ENCODE measurements around the gene ZP4.

ZP4 gene, protein sequence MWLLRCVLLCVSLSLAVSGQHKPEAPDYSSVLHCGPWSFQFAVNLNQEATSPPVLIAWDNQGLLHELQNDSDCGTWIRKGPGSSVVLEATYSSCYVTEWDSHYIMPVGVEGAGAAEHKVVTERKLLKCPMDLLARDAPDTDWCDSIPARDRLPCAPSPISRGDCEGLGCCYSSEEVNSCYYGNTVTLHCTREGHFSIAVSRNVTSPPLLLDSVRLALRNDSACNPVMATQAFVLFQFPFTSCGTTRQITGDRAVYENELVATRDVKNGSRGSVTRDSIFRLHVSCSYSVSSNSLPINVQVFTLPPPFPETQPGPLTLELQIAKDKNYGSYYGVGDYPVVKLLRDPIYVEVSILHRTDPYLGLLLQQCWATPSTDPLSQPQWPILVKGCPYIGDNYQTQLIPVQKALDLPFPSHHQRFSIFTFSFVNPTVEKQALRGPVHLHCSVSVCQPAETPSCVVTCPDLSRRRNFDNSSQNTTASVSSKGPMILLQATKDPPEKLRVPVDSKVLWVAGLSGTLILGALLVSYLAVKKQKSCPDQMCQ

DNA sequence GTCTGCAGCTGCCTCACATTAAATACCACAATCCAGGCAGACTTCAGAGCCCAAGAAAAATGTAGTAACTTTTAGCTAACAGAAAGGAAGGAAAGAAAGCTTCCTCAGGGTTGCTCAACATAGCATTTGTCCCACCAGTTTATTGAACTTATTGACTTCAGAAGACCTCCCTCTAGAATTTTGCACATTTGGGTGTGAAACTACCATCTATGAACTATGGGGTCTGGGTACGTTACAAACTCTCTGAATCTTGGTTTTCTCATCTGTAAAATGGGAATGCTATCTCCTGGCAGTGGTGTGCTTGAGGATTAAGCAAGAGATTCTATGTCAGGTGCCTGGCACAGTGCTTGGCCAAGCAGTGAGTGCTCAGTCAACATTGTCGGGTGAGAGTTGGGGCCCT is at the start of gene ZP4:
ZP4 (minus strand) TSS at position 101 of the 400 bp plus-strand sequence. CDS start 287 bp downstream, outside the sequence.
- DNase-seq: no peak

DNA sequence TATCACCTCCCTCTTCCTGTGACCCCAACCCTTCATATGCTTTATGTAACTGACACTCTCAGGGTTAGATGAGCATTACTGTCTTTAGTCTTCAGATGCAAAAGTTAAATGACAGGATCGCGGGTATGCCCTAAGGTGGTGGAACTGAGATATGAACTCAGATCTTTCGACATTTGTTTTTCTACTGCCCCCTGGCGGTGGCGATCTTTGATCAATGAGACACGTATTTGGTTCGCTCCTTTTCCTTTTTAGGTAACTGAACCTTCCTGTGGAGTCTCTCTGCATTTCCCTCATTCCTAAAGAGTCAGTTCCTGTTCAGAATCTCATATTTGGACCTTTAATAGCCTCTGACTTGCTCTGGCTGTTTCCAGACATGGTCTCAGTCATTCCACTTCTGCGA is 47.8 kb upstream of the ZP4 start:
- DNase-seq: no peak

DNA sequence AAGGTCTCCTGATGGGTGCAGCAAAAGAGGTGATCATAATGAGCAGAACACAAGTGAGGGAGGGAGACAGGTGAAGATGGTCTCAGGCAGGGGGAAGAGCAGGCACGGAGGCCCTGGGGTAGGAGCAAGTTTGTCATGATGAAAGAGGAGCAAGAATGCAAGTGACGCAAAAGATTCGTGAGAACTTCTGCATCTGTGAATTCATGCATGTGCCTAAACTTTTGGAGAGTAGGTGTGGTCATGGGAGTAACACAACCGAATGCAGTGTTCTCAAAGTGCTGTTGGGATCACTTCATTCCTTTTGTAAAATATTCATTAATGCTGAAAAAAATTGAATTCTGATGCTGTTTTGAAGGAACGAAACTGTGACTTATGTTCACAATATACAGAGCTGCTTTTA is 47.3 kb upstream of the ZP4 start:
- no peak for DNase-seq

DNA sequence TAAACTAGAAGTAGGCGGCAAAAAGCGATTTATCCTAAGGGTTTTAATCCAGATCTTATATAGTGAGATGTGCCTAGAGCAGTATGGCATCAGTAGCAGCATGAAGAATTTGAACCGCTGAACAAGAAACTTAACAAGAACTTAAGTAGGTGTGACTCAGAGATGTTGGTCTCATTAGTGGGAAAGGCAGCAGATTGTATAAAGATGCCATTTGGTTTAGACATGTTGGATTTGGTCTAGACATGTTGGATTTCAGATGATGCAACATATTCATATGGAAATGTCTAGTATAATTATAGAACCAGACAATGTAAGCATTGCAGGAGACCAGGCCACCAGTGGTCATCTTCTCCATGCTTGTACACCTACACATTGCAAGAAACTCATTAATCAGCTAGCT is 42.1 kb upstream of the ZP4 start:
- no peak for DNase-seq

DNA sequence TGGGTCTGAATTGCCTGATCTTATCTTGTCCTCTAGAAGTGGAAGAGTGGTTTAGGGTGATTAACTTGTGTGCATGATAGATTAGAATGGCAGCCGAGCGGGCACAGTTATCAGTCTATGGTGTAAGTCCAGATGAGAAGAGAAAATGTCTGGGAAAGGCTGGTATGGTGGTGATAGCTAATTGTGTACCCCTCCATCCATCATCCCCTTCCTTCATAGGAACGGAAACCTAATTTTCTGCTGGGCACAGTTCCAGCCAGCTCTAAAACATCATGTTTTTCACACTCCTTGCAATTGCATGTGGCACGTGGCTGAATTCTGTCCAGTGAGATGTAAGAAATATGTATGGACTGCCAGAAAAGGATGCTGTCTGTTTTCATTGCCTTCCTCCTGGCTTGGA is 40.9 kb upstream of the ZP4 start:
- DNase-seq: no peak

DNA sequence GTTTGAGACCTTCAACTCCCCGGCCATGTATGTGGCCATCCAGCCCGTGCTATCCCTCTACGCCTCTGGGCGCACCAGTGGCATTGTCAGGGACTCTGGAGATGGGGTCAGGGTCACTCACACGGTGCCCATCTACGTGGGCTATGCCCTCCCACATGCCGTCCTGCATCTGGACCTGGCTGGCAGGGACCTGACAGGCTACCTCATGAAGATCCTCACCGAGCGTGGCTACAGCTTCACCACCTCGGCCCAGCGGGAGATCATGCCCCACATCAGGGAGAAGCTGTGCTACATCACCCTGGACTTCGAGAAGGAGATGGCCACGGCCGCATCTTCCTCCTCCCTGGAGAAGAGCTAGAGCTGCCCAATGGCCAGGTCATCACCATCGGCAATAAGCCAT is 36.5 kb upstream of the ZP4 start:
- DNase-seq: no peak

DNA sequence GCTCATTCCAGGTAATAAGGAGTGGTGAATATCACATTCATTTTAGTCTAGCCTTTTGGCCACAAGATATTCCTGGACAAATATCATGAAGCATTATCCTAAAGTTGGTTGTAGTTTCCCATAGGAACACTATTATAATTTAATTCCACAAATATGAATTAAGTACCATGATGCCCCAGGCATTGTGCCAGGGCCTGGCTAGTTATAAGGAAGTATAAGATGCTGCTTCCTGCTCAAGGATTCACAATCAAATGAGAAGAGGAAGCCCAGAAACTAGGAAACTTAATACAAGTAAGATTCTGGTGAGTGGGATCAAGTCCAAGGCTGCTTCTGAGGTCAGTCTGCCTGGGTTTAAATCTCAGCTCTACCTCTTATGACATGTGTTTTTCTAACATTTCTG is 30.6 kb upstream of the ZP4 start:
- DNase-seq: no peak

DNA sequence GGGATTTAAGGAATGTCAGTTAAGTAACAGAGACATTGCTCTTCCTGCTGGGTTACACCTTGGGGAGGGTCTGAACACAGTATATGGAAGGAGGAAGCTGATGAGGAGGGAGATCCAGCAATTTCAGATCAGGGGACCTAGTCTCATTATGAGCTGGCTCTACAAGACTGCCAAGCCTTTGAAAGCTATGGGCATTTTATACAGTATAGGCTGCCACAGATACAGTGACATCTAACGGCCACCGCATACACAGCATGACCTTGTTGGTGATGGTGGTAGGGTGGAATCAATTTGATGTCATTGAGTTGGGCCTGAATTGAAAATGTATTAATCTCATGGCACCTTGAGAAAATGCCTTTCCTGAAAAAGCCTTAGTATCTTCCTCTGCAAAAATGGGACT is 22.6 kb upstream of the ZP4 start:
- no peak for DNase-seq

DNA sequence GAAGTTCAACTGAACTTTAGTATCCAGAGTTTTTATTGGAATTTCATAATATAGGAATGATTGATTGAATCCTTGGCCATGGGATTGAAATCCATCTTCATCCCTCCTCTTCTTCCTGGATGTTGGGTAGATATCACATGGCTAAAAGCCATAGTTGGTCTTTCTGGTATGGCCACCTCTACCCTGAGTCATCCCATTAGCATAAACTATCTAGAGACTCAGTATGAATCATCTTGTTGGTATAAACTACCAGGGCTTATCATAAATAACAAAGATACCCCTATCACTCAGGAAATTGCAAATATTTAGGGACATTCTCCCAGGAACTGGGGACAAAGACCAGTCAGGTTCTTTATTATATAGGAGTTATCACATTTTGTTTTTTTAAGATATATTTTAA is 21.2 kb upstream of the ZP4 start:
- DNase-seq: no peak

DNA sequence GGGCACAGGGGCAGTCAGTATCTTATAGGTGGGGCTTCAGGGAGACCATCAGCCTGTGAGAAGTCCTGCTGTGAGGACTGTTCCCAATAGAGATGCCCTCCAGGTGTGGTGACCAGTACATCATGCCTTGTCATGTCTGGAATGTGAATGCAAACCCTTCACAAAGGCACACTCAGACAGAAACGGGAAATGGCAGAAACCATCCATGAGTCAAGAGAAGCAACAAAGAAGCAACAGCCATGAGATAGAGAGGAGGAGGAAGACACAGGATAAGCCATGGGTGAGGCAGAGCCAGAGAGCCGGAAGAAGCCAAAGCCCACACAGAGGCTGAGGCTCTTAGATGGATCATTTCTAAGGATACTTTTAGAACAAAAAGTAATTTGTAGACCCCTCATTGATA is 20.1 kb upstream of the ZP4 start:
- DNase-seq: no peak

DNA sequence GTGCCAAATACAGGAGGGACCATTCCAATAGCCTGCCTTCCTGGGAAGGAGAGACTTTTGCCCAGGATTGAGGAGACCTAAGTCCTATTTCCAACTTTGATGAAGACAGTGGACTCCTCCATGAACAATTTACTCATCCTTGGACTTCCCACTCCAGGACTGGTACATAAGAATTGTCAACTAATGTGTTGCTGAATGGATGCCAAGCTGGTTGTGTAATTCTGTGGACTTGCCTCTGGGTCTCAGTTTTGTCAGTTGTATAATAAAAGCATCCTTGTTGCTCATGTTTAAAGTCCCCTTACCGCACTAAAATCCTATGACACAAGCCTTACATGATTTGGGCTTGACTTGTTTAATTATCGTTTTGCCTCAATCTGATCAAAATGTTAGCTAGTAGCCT is 13.2 kb upstream of the ZP4 start:
- no peak for DNase-seq

DNA sequence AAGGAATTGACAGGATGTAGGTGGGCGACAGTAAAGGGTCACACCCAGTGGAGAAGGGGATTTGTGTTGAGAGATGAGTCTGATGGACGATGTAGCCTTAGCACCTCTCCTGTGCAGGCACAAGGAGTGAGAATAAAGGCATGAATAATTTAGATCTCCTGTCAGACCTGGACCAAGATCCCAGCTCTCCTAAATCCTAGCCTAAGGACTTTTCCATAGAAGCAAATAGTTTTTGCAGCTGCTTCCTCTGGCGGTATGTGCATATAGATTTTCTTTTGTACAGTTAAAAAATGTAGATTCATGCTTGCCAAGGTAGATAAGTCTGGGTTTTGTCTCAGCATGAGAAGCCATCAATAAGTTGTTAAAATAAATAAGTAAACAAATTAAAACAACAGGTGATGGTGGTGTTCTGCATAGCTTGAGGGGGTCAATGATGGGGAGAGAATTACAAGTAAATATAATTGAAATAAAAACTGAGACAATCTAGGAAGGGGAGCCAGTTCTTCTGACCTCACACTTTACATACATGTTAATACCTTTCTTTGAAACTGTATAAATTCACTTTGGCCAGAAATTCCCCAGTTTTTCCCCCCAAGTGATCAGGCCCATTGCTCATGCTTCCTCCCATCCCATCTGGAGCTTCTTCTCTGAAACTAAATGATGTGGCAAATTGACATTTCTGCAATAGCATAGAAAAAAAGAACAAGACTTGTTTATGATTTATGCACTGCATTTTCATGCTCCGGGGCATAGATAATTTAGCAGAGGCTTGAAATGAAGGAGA is 12.4 kb upstream of the ZP4 start:
- no peak for DNase-seq

DNA sequence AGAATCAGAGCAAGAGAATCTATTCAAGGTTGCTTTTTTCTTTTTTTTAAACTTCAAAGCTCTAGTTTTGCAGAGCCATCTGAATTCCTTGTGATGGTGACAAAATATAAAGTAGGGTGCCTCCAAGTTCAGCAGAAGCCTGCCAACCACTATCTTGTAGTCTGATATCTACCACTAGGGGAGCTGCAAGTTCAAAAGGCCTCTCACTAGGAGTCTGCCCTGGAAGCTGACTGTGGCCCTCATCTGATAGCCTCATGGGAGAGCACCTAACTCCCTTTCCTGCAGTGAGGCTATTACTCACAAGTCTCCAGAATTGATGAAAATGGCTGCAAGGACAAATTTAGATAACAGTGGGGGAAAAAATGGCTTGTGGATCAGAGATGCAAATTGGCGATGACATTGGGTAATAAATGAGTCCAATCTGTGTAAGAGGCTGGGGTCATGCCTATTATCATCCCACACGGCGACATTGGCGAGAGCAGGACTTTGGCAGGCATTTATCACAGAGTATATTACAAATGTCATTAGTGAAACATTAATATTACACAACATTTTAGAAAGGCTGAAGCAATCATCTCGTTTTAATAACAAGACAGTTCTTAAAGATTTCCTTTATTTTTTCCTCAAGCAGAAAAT is 10.7 kb upstream of the ZP4 start:
- no peak for DNase-seq

DNA sequence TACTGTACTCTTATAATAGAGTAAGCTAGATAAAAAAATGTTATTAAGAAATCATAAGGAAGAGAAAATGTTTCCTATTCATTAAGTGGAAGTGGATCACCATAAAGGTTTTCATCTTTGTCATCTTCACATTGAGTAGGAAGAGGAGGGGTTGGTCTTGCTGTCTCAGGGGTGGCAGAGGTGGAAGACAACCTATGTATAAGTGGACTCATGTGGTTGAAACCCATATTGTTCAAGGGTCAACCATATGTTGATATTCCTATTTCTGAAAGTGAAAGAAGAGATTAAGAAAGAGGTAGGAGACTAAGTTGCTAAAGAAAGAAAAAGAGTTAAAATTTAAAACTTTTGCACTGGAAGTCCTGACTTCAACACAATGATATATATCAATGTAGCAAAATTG is 4.9 kb upstream of the ZP4 start:
- DNase-seq: no peak

DNA sequence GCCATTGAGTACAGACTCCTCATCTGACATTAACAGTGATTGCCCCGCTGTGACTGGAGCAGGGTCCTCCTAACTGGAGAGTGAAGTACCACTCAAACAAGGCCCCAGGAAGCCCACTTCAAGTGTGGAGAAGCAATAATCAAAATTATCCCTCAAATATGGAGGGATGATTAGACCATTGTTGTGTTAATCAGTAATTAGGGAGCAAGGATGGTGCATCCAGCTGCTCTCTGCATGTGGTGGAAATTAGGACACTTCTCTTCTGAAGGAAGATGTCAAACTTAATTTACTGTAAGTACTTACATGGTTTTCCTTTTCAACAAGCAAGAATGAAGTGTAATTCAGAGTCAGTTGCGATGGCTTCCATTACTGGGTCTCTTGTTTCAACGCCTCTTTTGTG is 3.4 kb upstream of the ZP4 start:
- no peak for DNase-seq

DNA sequence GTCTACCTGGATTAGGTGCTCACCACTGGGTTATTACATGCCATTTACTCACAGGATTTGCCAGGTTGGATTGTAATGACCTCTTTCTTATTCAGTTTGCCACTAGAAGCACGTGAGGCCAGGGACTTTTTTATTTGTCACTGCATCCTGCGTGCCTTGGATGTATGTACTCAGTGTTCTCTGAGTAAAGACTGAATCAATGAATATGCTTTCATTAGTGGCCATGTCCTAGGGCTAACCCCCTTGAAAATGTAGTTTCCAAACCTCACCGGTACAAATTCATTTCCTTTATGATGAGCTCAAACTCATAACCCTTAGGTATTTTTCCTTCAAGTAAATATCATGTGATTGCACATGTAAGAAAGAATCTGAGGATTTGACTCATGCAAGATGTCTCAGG is 1.3 kb upstream of the ZP4 start:
- DNase-seq: no peak

DNA sequence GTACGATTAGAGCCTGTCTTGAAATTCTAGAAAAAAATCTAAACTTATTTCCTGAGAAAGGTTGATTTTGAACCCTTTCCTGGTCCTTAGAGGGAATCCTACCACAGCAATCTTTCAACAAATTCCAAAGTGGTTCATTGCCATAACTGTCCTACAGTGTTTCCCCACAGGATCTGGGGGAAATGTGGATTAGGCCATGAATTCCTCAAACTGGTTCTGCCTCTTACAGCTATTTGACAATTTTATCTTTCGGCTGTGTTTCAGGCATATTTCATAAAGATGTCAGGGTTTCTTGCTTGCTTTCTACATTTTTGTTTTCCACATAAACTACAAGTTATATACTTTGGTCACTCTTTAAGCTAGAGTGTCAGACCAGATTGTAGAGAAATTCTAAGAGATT is 544 bp upstream of the ZP4 start:
- no peak for DNase-seq

DNA sequence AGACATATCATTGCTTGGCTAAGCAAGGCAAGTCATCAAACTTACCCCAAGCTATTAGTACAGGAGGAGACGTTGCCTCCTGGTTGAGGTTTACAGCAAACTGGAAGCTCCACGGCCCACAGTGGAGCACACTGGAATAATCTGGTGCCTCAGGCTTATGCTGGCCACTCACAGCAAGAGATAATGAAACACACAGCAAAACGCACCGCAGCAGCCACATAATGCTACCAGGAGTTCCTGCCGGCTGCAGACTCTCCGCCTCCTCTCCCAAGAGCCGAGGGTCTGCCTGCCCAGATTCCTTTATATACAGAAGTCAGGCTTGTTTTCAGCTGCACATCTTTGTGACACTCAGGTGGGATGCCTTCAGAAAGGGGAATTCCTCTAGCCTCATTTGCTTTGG is 306 bp downstream of the ZP4 start:
- no peak for DNase-seq

DNA sequence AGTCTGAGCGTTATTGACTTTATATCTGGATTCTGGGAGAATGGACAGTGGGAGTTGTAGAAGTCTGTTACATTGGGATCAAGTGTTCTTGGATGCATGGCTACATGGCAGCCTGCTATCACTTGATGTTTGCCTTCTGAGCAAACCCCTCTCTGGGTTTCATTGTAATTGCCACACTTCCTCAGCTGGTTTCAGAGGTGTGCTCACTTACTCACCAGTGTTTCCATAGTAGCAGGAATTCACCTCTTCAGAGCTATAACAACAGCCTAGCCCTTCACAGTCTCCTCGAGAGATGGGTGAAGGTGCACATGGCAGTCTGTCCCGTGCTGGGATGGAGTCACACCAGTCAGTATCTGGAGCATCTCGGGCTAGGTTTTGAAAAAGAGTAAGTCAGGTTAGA is 2.6 kb downstream of the ZP4 start:
- DNase-seq: no peak

DNA sequence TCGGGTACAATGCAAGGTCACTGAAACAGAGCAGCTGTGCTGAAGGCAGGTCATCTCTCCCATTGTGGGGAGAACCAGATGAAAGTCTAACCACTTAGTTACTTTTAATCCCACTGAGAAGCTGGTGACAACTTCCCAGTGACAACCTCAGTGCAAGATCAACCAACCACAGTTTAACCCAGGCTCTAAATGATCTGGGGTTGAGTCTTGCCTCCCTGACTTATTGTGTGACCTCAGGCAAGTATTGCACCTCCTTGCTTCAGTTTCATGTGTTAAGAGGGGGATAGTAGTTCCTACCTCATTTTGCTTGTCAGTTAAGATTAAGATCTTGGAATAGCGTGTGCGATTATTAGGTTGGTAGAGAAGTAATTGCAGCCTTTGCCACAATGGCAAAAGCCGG is 3.2 kb downstream of the ZP4 start:
- DNase-seq: no peak

DNA sequence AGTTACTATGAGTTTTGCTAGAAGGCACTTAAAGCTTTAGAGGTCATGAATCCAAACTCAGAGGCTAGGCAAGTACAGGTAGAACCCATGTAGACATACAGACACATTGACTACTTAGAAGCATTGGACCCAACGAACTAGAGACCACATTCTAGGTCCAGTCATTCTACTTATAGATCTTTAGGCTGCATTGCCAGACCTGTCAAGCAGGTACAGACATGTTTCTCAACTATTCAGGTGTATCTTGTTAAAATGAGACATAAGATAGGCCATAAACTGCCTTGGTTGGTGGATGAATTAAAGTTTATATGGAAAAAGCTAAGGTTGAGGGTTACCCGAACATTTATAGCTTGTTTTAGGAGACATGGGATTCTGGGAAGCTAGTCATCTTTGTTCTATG is 6.5 kb downstream of the ZP4 start:
- no peak for DNase-seq

DNA sequence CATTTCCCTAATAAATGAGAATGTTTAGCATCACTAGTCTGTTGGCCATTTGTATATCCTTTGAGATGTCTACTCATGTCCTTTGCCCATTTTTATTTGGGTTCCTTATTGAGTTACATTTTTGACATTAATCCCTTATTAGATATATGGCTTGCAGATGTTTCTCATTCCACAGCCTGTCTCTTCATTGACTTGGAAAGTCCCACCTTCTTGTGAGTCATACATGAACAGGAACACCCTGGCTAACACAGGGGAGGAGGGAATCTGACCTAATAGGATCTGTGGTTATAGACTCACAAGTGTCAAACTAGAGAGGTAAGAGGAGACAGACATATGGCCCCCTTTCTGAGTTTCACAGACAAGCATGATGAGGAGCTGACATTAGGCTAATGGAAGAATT is 11.5 kb downstream of the ZP4 start:
- DNase-seq: no peak

DNA sequence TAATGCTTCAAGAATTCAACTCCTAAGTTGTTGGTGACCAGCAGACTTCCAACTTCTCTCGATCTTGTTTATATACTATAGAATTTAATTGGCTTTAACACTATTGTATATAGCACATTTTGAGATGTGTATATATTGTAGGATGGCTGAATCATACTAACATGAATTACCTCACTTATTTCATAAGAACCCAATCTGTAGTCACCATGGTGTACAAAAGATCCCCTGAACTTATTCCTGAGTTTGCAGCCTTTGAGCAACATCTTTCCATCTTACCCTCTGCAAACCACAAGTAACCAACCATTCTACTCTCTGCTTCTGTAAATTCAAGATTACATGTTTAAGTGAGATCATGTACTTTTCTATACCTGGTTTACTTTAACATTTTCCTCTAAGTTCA is 12.3 kb downstream of the ZP4 start:
- no peak for DNase-seq

DNA sequence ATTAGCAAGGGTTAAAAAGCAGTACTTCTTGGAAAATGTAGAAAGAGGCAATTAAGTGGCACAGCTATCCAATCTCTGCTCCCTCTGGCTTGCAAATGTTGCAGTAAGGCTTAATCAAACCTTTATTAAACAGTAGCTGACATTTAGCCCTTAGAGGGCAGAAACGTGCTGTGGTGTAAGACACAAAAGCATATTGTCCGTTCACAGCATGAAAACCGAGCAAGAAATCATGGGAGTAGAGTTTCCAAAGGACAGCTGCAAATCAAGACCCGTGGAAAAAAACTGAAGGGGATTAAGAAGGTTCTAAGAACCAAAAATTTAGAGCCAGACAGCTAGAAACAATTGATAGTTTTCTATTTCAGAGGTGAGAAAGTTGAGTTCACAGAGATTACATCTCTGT is 13.1 kb downstream of the ZP4 start:
- DNase-seq: no peak
